K562 (cell line): Measurements from ENCODE around the gene TSSK6. TPM values are rescaled to one million over a fixed set of nuclear protein-coding genes. Genes with fewer than 3 reads are reported as not detected.
A peak's percentile ranks its signal among the peaks of the same experiment; 100 is the strongest.

Experiments
- ATF3 ChIP-seq, 2 experiments: fragments of 450-650 bp in 1 of 2; sonication (generic) in 1 of 2; formaldehyde crosslinking in 1 of 2; IDR thresholded peaks in 1 of 2; conservative IDR thresholded peaks in 1 of 2; 2 replicates each; pipeline versions ENCODE4 v1.6.1 to v1.8.1; 2016 to 2023; ENCODE audit warnings: mild to moderate bottlenecking in 2 of 2, moderate library complexity in 2 of 2, inconsistent platforms in 1 of 2, missing genetic modification reagents in 1 of 2
- BRD4 ChIP-seq: fragments of 200-600 bp; sonication (generic); IDR thresholded peaks from 2 replicates; pipeline ENCODE4 v1.6.1; 2017; ENCODE audit warnings: inconsistent platforms
- CCAR2 ChIP-seq: fragments of 200-400 bp; formaldehyde crosslinking; IDR thresholded peaks from 2 replicates; pipeline ENCODE4 v1.6.1; 2017; ENCODE audit warnings: mild to moderate bottlenecking, low read depth, low read length
- CHAMP1 ChIP-seq: fragments of 450-650 bp; IDR thresholded peaks from 2 replicates; pipeline ENCODE4 v1.6.1; 2016; ENCODE audit warnings: mild to moderate bottlenecking
- EWSR1 ChIP-seq: fragments of 450-650 bp; IDR thresholded peaks from 2 replicates; pipeline ENCODE4 v1.6.1; 2018; ENCODE audit warnings: borderline replicate concordance, mild to moderate bottlenecking, low read depth, moderate library complexity; ENCODE audit not compliant: partially characterized antibody
- HDAC2 ChIP-seq: fragments of 450-650 bp; IDR thresholded peaks from 2 replicates; pipeline ENCODE4 v1.6.1; 2016; ENCODE audit warnings: mild to moderate bottlenecking
- HDAC3 ChIP-seq: fragments of 450-650 bp; IDR thresholded peaks from 2 replicates; pipeline ENCODE4 v1.6.1; 2018; ENCODE audit warnings: borderline replicate concordance, mild to moderate bottlenecking, moderate library complexity; ENCODE audit not compliant: partially characterized antibody
- HNRNPH1 ChIP-seq: fragments of 200-400 bp; formaldehyde crosslinking; optimal IDR thresholded peaks from 2 replicates; pipeline ENCODE3; 2017; ENCODE audit warnings: low read depth, mild to moderate bottlenecking, low read length, moderate library complexity
- IFI16 ChIP-seq: fragments of 250-450 bp; sonication (Bioruptor Pico); IDR thresholded peaks from 2 replicates; pipeline ENCODE4 v2.1.2; 2022; ENCODE audit warnings: mild to moderate bottlenecking, inconsistent platforms
- MED1 ChIP-seq: sonication (generic); formaldehyde crosslinking; IDR thresholded peaks from 2 replicates; pipeline ENCODE4 v1.8.1; 2023; ENCODE audit warnings: missing genetic modification reagents, borderline replicate concordance
- NCOA1 ChIP-seq: fragments of 450-650 bp; IDR thresholded peaks from 2 replicates; pipeline ENCODE4 v1.6.1; 2016; ENCODE audit warnings: low read depth
- NR0B1 ChIP-seq: fragments of 450-650 bp; IDR thresholded peaks from one replicate; pipeline ENCODE4 v1.6.1; 2018; ENCODE audit warnings: mild to moderate bottlenecking, moderate library complexity; ENCODE audit not compliant: partially characterized antibody
- NR2C1 ChIP-seq, 2 experiments: fragments of 450-650 bp; IDR thresholded peaks; 2 replicates each; pipeline ENCODE4 v1.6.1; 2017; ENCODE audit warnings: mild to moderate bottlenecking in 2 of 2, antibody characterized with exemption in 1 of 2, inconsistent platforms in 1 of 2, missing compliant biosample characterization in 1 of 2, missing genetic modification characterization in 1 of 2
- OTX1 ChIP-seq: fragments of 450-650 bp; formaldehyde crosslinking; IDR thresholded peaks from 2 replicates; pipeline ENCODE4 v1.4.0; 2022; ENCODE audit warnings: mild to moderate bottlenecking
- PKNOX1 ChIP-seq: fragments of 450-650 bp; IDR thresholded peaks from 2 replicates; pipeline ENCODE4 v1.6.1; 2016
- SNIP1 ChIP-seq: fragments of 450-650 bp; IDR thresholded peaks from 2 replicates; pipeline ENCODE4 v1.7.1; 2017; ENCODE audit warnings: low read depth, mild to moderate bottlenecking
- SNRNP70 ChIP-seq: fragments of 200-400 bp; formaldehyde crosslinking; optimal IDR thresholded peaks from 2 replicates; pipeline ENCODE3; 2017; ENCODE audit warnings: low read depth, low read length
- ZBED1 ChIP-seq: IDR thresholded peaks from 2 replicates; pipeline ENCODE4 v1.6.1; 2014
- ZNF184 ChIP-seq: sonication (generic); formaldehyde crosslinking; IDR thresholded peaks from 2 replicates; pipeline ENCODE4 v1.5.0; 2020; ENCODE audit warnings: missing genetic modification reagents
- ZNF253 ChIP-seq: fragments of 250-450 bp; sonication (Bioruptor Pico); conservative IDR thresholded peaks from 2 replicates; pipeline ENCODE4 v1.6.1; 2021; ENCODE audit warnings: mild to moderate bottlenecking
- ZNF395 ChIP-seq: fragments of 200-800 bp; sonication (Bioruptor generic); IDR thresholded peaks from 2 replicates; pipeline ENCODE4 v1.6.1; 2017; ENCODE audit warnings: missing genetic modification characterization, missing compliant biosample characterization
- polyA plus RNA-seq, 8 experiments: library from polyadenylated mRNA; depleted of rRNA in 4 of 8; stranded (reverse) in 5 of 8; unstranded in 3 of 8; fragments of >200 nt; fragmentation: Nextera tagmentation in 2 of 8; fragmentation: Illumina TruSeq in 1 of 8; extraction: Ambion mirVana in 2 of 8; extraction: Trizol in 1 of 8; gene quantifications; 2 replicates each; pipeline versions ENCODE4 v1.2.1 to v1.2.3, GENCODE V29; 2011 to 2014; ENCODE audit warnings: inconsistent platforms in 1 of 8, missing spikeins in 1 of 8
- total RNA-seq, 7 experiments: library from RNA; depleted of rRNA in 6 of 7; stranded (reverse); fragments of >200 nt in 6 of 7; fragmentation: Illumina TruSeq in 2 of 7; extraction: Trizol in 2 of 7; gene quantifications; 2 replicates each; pipeline versions ENCODE4 v1.2.1 to v1.2.3, GENCODE V29; 2011 to 2021; ENCODE audit warnings: low replicate concordance in 1 of 7

Gene TSSK6
- total and polyA plus RNA-seq, 9 of the 15 experiments (the other 6 are each of a cell fraction or from before 2014, with no cell fraction given), result 0.21 to 2.6 (median 1.5) TPM; not detected in 3

GRCh38 chr19:19540715-19541515 lies 25.6 kb upstream of the TSSK6 start (continued):
- no peak for TF ChIP-seq CHAMP1
- no peak for TF ChIP-seq ZBED1
- TF ChIP-seq ZNF253 (CRISPR knock-in tag), result no peak
- TF ChIP-seq HDAC3, result no peak
- peak; percentile 56 for TF ChIP-seq PKNOX1
- no peak for TF ChIP-seq OTX1 (CRISPR knock-in tag)
- TF ChIP-seq SNIP1, result no peak
- TF ChIP-seq IFI16 (CRISPR knock-in tag), result no peak
- no peak for TF ChIP-seq ATF3 (IDR thresholded peaks at IDR 0.05)
- TF ChIP-seq ATF3 (CRISPR knock-in tag; conservative IDR thresholded peaks at IDR 0.05), result no peak
- TF ChIP-seq NR2C1 (IDR thresholded peaks at IDR 0.05), result no peak
- TF ChIP-seq NR2C1 (tag; IDR thresholded peaks at IDR 0.05), result no peak
- TF ChIP-seq HNRNPH1, result no peak
- no peak for TF ChIP-seq EWSR1
- TF ChIP-seq HDAC2, result no peak
- TF ChIP-seq ZNF184 (CRISPR knock-in tag), result no peak
- TF ChIP-seq CCAR2, result no peak
- TF ChIP-seq NR0B1, result no peak
- TF ChIP-seq NCOA1, result no peak
- no peak for TF ChIP-seq MED1 (CRISPR knock-in tag)
- TF ChIP-seq SNRNP70, result no peak
- no peak for TF ChIP-seq ZNF395 (CRISPR knock-in tag)
- TF ChIP-seq BRD4, result no peak
